GM12892 (cell line): ENCODE measurements around the gene PRIMPOL.

Experiments
- POLR2A ChIP-seq: IDR thresholded peaks from 2 replicates; pipeline ENCODE4 v1.6.1; 2011; ENCODE audit warnings: low read depth, low read length, control low read depth
- POLR2AphosphoS5 ChIP-seq: IDR thresholded peaks from 2 replicates; pipeline ENCODE4 v1.6.1; 2011; ENCODE audit warnings: low read depth, low read length, control low read depth

- no peak for TF ChIP-seq POLR2A
- no peak for TF ChIP-seq POLR2AphosphoS5
Measured at GRCh38 chr4:184694412-184694956, 44.9 kb downstream of the PRIMPOL start.
